OCI-M1 (cell line): ENCODE results near the gene URAD.
"Not testable (repeated sequence)": the region's sequence is repeated elsewhere in the genome, so short reads cannot be mapped to it uniquely, and the experiment has no call there.

Experiments used
- DNase-seq: peaks from one replicate; lab custom pipeline; 2025; lab: John Stamatoyannopoulos, UW

URAD gene

GRCh38 chr13:27988520-27988919 lies at the start of gene URAD:
Gene URAD (minus strand): TSS chr13:27988693. CDS start chr13:27988637, 56 bp downstream.
- no peak for DNase-seq

GRCh38 chr13:28037399-28037798 lies 48.9 kb upstream of the URAD start:
- DNase-seq: no peak

GRCh38 chr13:28035146-28035782 lies 46.8 kb upstream of the URAD start:
- DNase-seq: no peak

GRCh38 chr13:28033894-28034655 lies 45.6 kb upstream of the URAD start:
- DNase-seq: no peak

- DNase-seq: not testable (repeated sequence)
Measured at GRCh38 chr13:28032438-28032837, 43.9 kb upstream of the URAD start.

GRCh38 chr13:28031896-28032288 lies 43.4 kb upstream of the URAD start:
- no peak for DNase-seq

- no peak for DNase-seq
Measured at GRCh38 chr13:28031220-28031895, 42.9 kb upstream of the URAD start.

GRCh38 chr13:28027607-28028364 lies 39.3 kb upstream of the URAD start:
- no peak for DNase-seq

GRCh38 chr13:28027071-28027470 lies 38.6 kb upstream of the URAD start:
- DNase-seq: no peak

GRCh38 chr13:28026508-28026907 lies 38.0 kb upstream of the URAD start:
- no peak for DNase-seq

- no peak for DNase-seq
Measured at GRCh38 chr13:28022848-28023518, 34.5 kb upstream of the URAD start.

GRCh38 chr13:28014301-28014700 lies 25.8 kb upstream of the URAD start:
- DNase-seq: no peak

- no peak for DNase-seq
Measured at GRCh38 chr13:28013482-28013881, 25.0 kb upstream of the URAD start.

GRCh38 chr13:28012896-28013295 lies 24.4 kb upstream of the URAD start:
- DNase-seq: no peak

GRCh38 chr13:28012383-28012782 lies 23.9 kb upstream of the URAD start:
- DNase-seq: no peak

- DNase-seq: no peak
Measured at GRCh38 chr13:28010046-28010445, 21.6 kb upstream of the URAD start.

GRCh38 chr13:28005016-28005415 lies 16.5 kb upstream of the URAD start:
- not testable (repeated sequence) for DNase-seq

- DNase-seq: no peak
Measured at GRCh38 chr13:28002886-28003698, 14.6 kb upstream of the URAD start.

GRCh38 chr13:28001837-28002473 lies 13.5 kb upstream of the URAD start:
- no peak for DNase-seq

GRCh38 chr13:28001049-28001448 lies 12.6 kb upstream of the URAD start:
- no peak for DNase-seq
